Panc1 (cell line): Measurements from ENCODE around the gene SORBS1. TPM values are rescaled to one million over a fixed set of nuclear protein-coding genes. Genes with fewer than 3 reads are reported as not detected.

Experiments used
- ATAC-seq: fragments of 200-7000 bp; cut with Tn5 transposase; 2 replicates; pipeline ENCODE4 v1.9.1; 2020; ENCODE audit warnings: mild to moderate bottlenecking, moderate library complexity
- BruUV-seq: library from RNA; stranded (reverse); fragments of 400-500 nt; replicated peaks from 2 replicates; lab custom pipeline; 2021; lab: Mats Ljungman, UMichigan
- CTCF ChIA-PET: fragments of 300-600 bp; sonication (Branson Sonifier 250); formaldehyde crosslinking; loops from one replicate; lab custom pipeline; 2022; ENCODE audit warnings: antibody characterized with exemption; lab: Charles Lee
- POLR2A ChIA-PET: fragments of 300-600 bp; sonication (Branson Sonifier 250); formaldehyde crosslinking; loops from one replicate; lab custom pipeline; 2022; ENCODE audit warnings: antibody characterized with exemption; lab: Charles Lee
- DNase-seq: peaks from one replicate; pipeline ENCODE4 v3.0.0-alpha.2; 2010; ENCODE audit warnings: low read depth, low spot score
- H3K27ac ChIP-seq: 2 replicates; pipeline ENCODE4 v1.5.1; 2011; ENCODE audit warnings: mild to moderate bottlenecking, low read length, inconsistent platforms
- H3K27me3 ChIP-seq: fragments of 200-500 bp; sonication (Bioruptor generic); 2 replicates; pipeline ENCODE4 v1.6.0; 2014; ENCODE audit warnings: low read length, inconsistent platforms; ENCODE audit not compliant: control insufficient read depth, insufficient read depth
- H3K36me3 ChIP-seq: fragments of 200-500 bp; sonication (Bioruptor generic); 2 replicates; pipeline ENCODE4 v1.5.1; 2014; ENCODE audit warnings: inconsistent platforms, mild to moderate bottlenecking, low read length, moderate library complexity; ENCODE audit not compliant: control insufficient read depth, insufficient read depth
- H3K4me1 ChIP-seq: 2 replicates; pipeline ENCODE4 v1.5.1; 2011; ENCODE audit warnings: inconsistent platforms, mild to moderate bottlenecking, low read length, moderate library complexity; ENCODE audit not compliant: control insufficient read depth, insufficient read depth
- H3K4me3 ChIP-seq, 2 experiments: 2 replicates each; pipeline ENCODE4 v1.5.1; 2011 to 2012; ENCODE audit warnings: low read depth in 2 of 2, low read length in 2 of 2, mild to moderate bottlenecking in 2 of 2, inconsistent platforms in 1 of 2, moderate library complexity in 1 of 2
- H3K9me3 ChIP-seq: fragments of 200-500 bp; sonication (Bioruptor generic); 2 replicates; pipeline ENCODE4 v1.5.1; 2014; ENCODE audit warnings: low read depth, mild to moderate bottlenecking, inconsistent platforms, low read length, moderate library complexity; ENCODE audit not compliant: control insufficient read depth, insufficient read depth
- CTCF ChIP-seq: fragments of 450-650 bp; IDR thresholded peaks from 2 replicates; pipeline ENCODE4 v1.5.1; 2017; ENCODE audit warnings: mild to moderate bottlenecking
- POLR2AphosphoS5 ChIP-seq: IDR thresholded peaks from 2 replicates; pipeline ENCODE4 v1.6.1; 2012; ENCODE audit warnings: mild to moderate bottlenecking, low read depth, low read length, moderate library complexity
- REST ChIP-seq, 2 experiments: IDR thresholded peaks; 2 replicates each; pipeline ENCODE4 v1.6.1; 2011 to 2012; ENCODE audit warnings: low read depth in 2 of 2, control low read depth in 1 of 2, low read length in 1 of 2, mild to moderate bottlenecking in 1 of 2, moderate library complexity in 1 of 2; ENCODE audit not compliant: insufficient read depth in 1 of 2
- SIN3A ChIP-seq: IDR thresholded peaks from 2 replicates; pipeline ENCODE4 v1.6.1; 2012; ENCODE audit warnings: low read depth, mild to moderate bottlenecking, low read length, moderate library complexity, borderline replicate concordance; ENCODE audit not compliant: insufficient read depth
- TCF7L2 ChIP-seq: IDR thresholded peaks from 2 replicates; pipeline ENCODE4 v1.6.1; 2011; ENCODE audit warnings: mild to moderate bottlenecking, low read depth, low read length, inconsistent platforms
- in situ Hi-C: cut with HindIII; loops from 2 replicates; pipeline ENCODE4 v1.10.0; 2016; ENCODE audit warnings: low sequenced_read_pairs, low pct_unique_long_range_greater_than_20kb
- intact Hi-C: fragments of 100-400 bp; cut with micrococcal nuclease; formaldehyde crosslinking; loops from one replicate; pipeline ENCODE4 v1.10.0; 2022; ENCODE audit not compliant: unreplicated experiment
- total RNA-seq: library from RNA; stranded (reverse); gene quantifications from one replicate; pipeline ENCODE4 v1.2.1, GENCODE V29; 2021; ENCODE audit not compliant: unreplicated experiment

The SORBS1 gene
- total RNA-seq, 1 experiment from 2014 or later = 29.4 TPM

DNA sequence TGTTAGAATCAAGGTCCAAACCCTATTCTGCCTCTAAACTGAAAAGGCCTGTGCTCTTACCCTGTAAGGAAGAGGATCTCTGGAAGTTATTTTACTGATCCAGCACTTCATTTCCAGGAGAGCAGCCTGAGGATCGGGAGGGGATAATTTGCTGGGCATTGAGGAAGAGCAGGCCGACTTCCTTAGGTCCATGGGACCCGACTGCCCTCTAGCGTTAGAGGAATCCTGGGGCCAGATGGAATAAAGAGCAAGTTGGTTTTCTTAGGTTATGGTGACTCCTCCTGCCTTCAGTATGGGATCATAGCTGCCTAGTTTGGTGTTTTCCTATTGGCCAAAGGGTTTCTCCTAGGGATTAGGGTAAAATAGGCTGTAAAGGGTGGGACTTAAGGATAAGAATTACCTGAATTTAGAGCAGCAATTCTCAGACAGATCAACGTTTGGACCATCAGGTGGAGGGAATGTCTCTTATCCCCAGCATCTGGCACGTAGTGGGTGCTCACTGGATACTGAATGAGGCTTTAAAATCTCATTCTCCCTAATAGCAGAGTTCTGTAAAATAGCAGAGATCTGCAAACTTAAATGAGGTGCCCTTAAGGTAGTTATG is 40.0 kb upstream of the SORBS1 start:
- DNase-seq (peak; percentile 73), ATAC-seq (peak; percentile 96)
- peak overlapping the region; percentile 2; the same call in 1 of the 2 replicates for H3K27ac ChIP-seq
- intact Hi-C loops = loop anchor here (1.0 to 10.0 kb wide), 3 partner anchors 171 to 466 kb away; no protein-coding TSS in a partner anchor
- BruUV-seq = no TSS peak
- POLR2A ChIA-PET = interaction anchor here (0.5 kb wide), 1 partner anchor 49 kb away, joined by 6 read pairs; no protein-coding TSS in a partner anchor
- H3K36me3 ChIP-seq = no peaks in the 10 kb centered on the region; the same call in 1 of the 2 replicates
- H3K9me3 ChIP-seq = no peaks in the 10 kb centered on the region
- TF ChIP-seq POLR2AphosphoS5 (no peak), REST (IDR thresholded peaks at IDR 0.05; ENCODE audit: insufficient read depth in 1 of 2, low read depth in 2 of 2, low read length in 1 of 2) (no peak), CTCF (peak; percentile 98), TCF7L2 (no peak), SIN3A (no peak)
- no peak overlapping the region for H3K4me3 ChIP-seq
- H3K4me1 ChIP-seq = 0 out of 2 replicates have a peak, but pooled peaks cover 2% of the 10 kb centered on the region
- CTCF ChIA-PET = interaction anchor here (0.5 to 2.9 kb wide), 8 partner anchors 11 to 227 kb away, joined by 3 to 21 read pairs (median 4); no protein-coding TSS in a partner anchor
- in situ Hi-C loops = no loop called here
- no peaks in the 10 kb centered on the region for H3K27me3 ChIP-seq

DNA sequence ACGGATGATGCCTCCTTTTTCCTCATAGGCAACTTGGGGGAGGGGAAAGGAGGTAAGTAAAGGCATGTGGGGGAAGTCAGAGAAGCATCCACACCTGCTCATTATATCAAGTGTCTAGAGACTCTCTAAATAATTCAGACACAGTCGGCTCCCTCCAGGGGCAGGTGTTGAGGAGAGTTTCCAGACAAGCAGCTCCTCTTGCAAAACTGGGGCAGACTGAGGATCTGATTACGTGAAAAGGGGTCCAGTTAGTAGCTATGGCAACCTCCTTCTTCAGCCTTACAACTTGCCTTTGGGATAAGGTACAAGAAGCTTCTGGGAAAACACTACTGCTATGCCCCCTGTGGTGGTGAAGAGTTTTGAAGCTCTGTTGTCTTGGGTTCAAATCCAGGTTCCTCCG is 39.0 kb upstream of the SORBS1 start:
- in situ Hi-C loops (no loop called here), intact Hi-C loops (loop anchor here (10.0 kb wide), 1 partner anchor 465 kb away; no protein-coding TSS in a partner anchor)
- no peak for TF ChIP-seq SIN3A
- no peak for TF ChIP-seq CTCF
- TF ChIP-seq POLR2AphosphoS5 = no peak
- TF ChIP-seq REST (IDR thresholded peaks at IDR 0.05; ENCODE audit: insufficient read depth in 1 of 2, low read depth in 2 of 2, low read length in 1 of 2) = no peak
- TF ChIP-seq TCF7L2 = no peak
- no peaks in the 10 kb centered on the region for H3K9me3 ChIP-seq
- no peaks in the 10 kb centered on the region for H3K36me3 ChIP-seq
- ChIA-PET POLR2A (no interaction called here), CTCF (interaction anchor here (0.5 to 2.9 kb wide), 3 partner anchors 141 to 226 kb away, joined by 3 to 21 read pairs (median 6); no protein-coding TSS in a partner anchor)
- no TSS peak for BruUV-seq
- 0 out of 2 replicates have a peak, but pooled peaks cover 2% of the 10 kb centered on the region for H3K4me1 ChIP-seq
- no peak overlapping the region for H3K27ac ChIP-seq
- no peaks in the 10 kb centered on the region for H3K27me3 ChIP-seq
- H3K4me3 ChIP-seq = no peak overlapping the region
- DNase-seq = no peak
- ATAC-seq = no peak
